NCI-H2029 (cell line): ENCODE measurements around the gene PIK3CG.
"Not testable (repeated sequence)": the region's sequence is repeated elsewhere in the genome, so short reads cannot be mapped to it uniquely, and the experiment has no call there.

ENCODE experiments used
- DNase-seq: peaks from one replicate; lab custom pipeline; 2025; lab: John Stamatoyannopoulos, UW

PIK3CG gene

GRCh38 chr7:106887421-106887820 is 22.3 kb downstream of the PIK3CG start:
- no peak for DNase-seq

GRCh38 chr7:106888204-106888603 is 23.1 kb downstream of the PIK3CG start:
- DNase-seq: no peak

DNA sequence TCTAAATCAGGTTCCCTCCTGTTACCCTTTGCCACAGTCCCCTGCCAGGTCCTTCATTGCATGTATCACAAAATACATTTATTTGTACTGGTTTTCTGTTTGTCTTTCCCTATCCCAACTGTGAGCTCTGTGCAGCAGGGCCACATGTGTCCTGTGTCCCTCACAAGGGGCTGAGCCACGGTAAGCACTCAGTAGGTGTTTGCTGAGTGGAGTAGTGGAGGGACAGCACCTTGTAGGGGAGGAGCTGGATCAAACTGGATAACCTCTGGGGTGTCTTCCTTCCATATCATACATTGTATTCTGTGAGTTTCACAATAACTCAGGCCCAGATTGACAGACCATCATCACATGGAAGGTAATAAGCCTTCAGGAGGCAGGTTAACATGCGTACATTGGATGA is 25.9 kb downstream of the PIK3CG start:
- no peak for DNase-seq

- DNase-seq: peak; percentile 74
Observed at GRCh38 chr7:106891548-106892410, 26.7 kb downstream of the PIK3CG start.

- no peak for DNase-seq
Observed at GRCh38 chr7:106893591-106893990, 28.5 kb downstream of the PIK3CG start.

GRCh38 chr7:106895246-106895864 is 30.3 kb downstream of the PIK3CG start:
- no peak for DNase-seq

DNA sequence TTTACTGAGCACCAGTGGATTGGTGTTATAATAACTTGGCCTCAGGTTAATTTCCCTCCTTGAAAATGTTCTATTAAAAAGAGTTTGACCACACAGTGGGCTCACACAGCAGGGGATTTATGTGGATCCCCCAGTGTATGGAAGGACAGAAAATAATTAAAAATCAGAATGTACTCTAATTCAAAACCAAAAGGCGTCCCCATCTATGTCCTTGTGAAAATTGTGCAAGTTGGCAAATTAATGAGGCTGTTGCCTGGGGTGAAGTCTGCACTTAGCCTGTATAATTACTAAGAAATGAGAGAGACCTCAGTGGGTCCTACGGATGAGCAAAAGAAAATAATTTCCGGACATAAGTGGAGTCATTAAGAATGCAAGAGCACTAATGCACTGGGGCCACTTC is 31.1 kb downstream of the PIK3CG start:
- DNase-seq: no peak

- not testable (repeated sequence) for DNase-seq
Observed at GRCh38 chr7:106897553-106897952, 32.5 kb downstream of the PIK3CG start.

GRCh38 chr7:106898967-106899366 is 33.9 kb downstream of the PIK3CG start:
- not testable (repeated sequence) for DNase-seq

GRCh38 chr7:106901828-106902441 is 36.9 kb downstream of the PIK3CG start:
- DNase-seq: no peak

- no peak for DNase-seq
Observed at GRCh38 chr7:106905734-106906133, 40.7 kb downstream of the PIK3CG start.

DNA sequence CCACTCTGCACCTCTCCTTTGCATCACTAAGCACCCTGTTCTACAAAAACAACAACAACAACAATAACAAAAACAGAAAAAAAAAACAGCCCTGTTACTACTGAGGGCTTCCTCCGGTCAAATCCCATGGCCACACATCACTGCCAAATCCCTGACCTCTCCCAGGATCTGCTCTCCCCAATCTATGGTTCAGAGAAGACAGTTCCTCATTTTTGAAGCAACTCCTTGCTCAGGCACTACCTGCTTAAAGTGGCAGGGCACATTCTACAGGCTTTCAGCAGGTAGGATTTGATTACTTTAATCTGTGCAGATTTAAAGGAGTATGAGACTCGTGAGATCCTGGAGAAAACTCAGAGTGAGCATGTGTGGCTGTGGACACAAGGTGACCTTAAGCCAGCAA is 46.9 kb downstream of the PIK3CG start:
- no peak for DNase-seq

- no peak for DNase-seq
Observed at GRCh38 chr7:106914018-106914607, 49.0 kb downstream of the PIK3CG start.

GRCh38 chr7:106915407-106915806 is 50.3 kb downstream of the PIK3CG start:
- DNase-seq: no peak

GRCh38 chr7:106915873-106916272 is 50.8 kb downstream of the PIK3CG start:
- DNase-seq: no peak

- DNase-seq: no peak
Observed at GRCh38 chr7:106916679-106917078, 51.6 kb downstream of the PIK3CG start.

GRCh38 chr7:106918991-106919390 is 53.9 kb downstream of the PIK3CG start:
- no peak for DNase-seq

- not testable (repeated sequence) for DNase-seq
Observed at GRCh38 chr7:106924468-106924867, 59.4 kb downstream of the PIK3CG start.

GRCh38 chr7:106926892-106927291 is 61.8 kb downstream of the PIK3CG start:
- no peak for DNase-seq

GRCh38 chr7:106927536-106927935 is 62.5 kb downstream of the PIK3CG start:
- DNase-seq: no peak

- not testable (repeated sequence) for DNase-seq
Observed at GRCh38 chr7:106929616-106930015, 64.5 kb downstream of the PIK3CG start.

- no peak for DNase-seq
Observed at GRCh38 chr7:106936236-106936635, 71.2 kb downstream of the PIK3CG start.

- DNase-seq: not testable (repeated sequence)
Observed at GRCh38 chr7:106938122-106938521, 73.0 kb downstream of the PIK3CG start.
